Glutamatergic neuron (in vitro differentiated cells): ENCODE data around the gene ZNF526. TPM values are rescaled to one million over a fixed set of nuclear protein-coding genes. Genes with fewer than 3 reads are reported as not detected.

Source experiments
- DNase-seq: peaks from one replicate; pipeline ENCODE4 v3.0.0; 2022
- H3K27ac Mint-ChIP-seq: one replicate; pipeline ENCODE4 v1.8.0; 2020; ENCODE audit warnings: mild to moderate bottlenecking, mixed read lengths, inconsistent platforms; ENCODE audit not compliant: unreplicated experiment
- H3K27me3 Mint-ChIP-seq: one replicate; pipeline ENCODE4 v1.8.0; 2020; ENCODE audit warnings: mild to moderate bottlenecking, moderate library complexity, mixed read lengths, inconsistent platforms; ENCODE audit not compliant: unreplicated experiment
- H3K36me3 Mint-ChIP-seq: one replicate; pipeline ENCODE4 v1.8.0; 2020; ENCODE audit warnings: mild to moderate bottlenecking, mixed read lengths, inconsistent platforms; ENCODE audit not compliant: unreplicated experiment
- H3K4me1 Mint-ChIP-seq: one replicate; pipeline ENCODE4 v1.8.0; 2020; ENCODE audit warnings: mild to moderate bottlenecking, low read depth, mixed read lengths, inconsistent platforms; ENCODE audit not compliant: unreplicated experiment
- H3K4me3 Mint-ChIP-seq: one replicate; pipeline ENCODE4 v1.8.0; 2020; ENCODE audit warnings: mild to moderate bottlenecking, mixed read lengths, inconsistent platforms; ENCODE audit not compliant: unreplicated experiment
- H3K9me3 Mint-ChIP-seq: one replicate; pipeline ENCODE4 v1.8.0; 2020; ENCODE audit warnings: mild to moderate bottlenecking, moderate library complexity, mixed read lengths, inconsistent platforms; ENCODE audit not compliant: unreplicated experiment
- CTCF ChIP-seq: fragments of 200-600 bp; sonication (generic); IDR thresholded peaks from one replicate; pipeline ENCODE4 v1.5.0; 2021; ENCODE audit not compliant: partially characterized antibody, unreplicated experiment
- total RNA-seq: library from RNA; stranded (reverse); fragmentation: NEBNext Ultra II Directional; extraction: Animal tissue kit (Norgen Biotek cat#: 25700); gene quantifications from one replicate; pipeline ENCODE4 v1.2.1, GENCODE V29; 2021; ENCODE audit not compliant: unreplicated experiment

Gene ZNF526
- total RNA-seq, 1 donor from 2014 or later = 12.0 TPM

GRCh38 chr19:42246922-42247639 lies 27.0 kb downstream of the ZNF526 start:
- H3K27ac Mint-ChIP-seq = no peak overlapping the region
- H3K27me3 Mint-ChIP-seq = peaks cover 14% of the 10 kb centered on the region
- H3K4me3 Mint-ChIP-seq = no peak overlapping the region

GRCh38 chr19:42247640-42248199 lies 27.6 kb downstream of the ZNF526 start:
- no peak for TF ChIP-seq CTCF
- Mint-ChIP-seq H3K36me3 (no peaks in the 10 kb centered on the region), H3K4me1 (peaks cover 16% of the 10 kb centered on the region), H3K27me3 (peaks cover 14% of the 10 kb centered on the region), H3K27ac (no peak overlapping the region), H3K9me3 (peaks cover 11% of the 10 kb centered on the region), H3K4me3 (no peak overlapping the region)
- no peak for DNase-seq

More at GRCh38 chr19:42246922-42247639, 27.0 kb downstream of the ZNF526 start:
- peaks cover 14% of the 10 kb centered on the region for H3K4me1 Mint-ChIP-seq
- no peak for TF ChIP-seq CTCF
- no peaks in the 10 kb centered on the region for H3K36me3 Mint-ChIP-seq
- peaks cover 10% of the 10 kb centered on the region for H3K9me3 Mint-ChIP-seq
- no peak for DNase-seq

GRCh38 chr19:42248270-42249148 lies 28.4 kb downstream of the ZNF526 start:
- TF ChIP-seq CTCF = no peak
- no peak overlapping the region for H3K27ac Mint-ChIP-seq
- H3K4me1 Mint-ChIP-seq = peaks cover 16% of the 10 kb centered on the region
- H3K9me3 Mint-ChIP-seq = peaks cover 10% of the 10 kb centered on the region
- no peak overlapping the region for H3K4me3 Mint-ChIP-seq
- H3K27me3 Mint-ChIP-seq = peaks cover 8% of the 10 kb centered on the region
- DNase-seq = no peak
- H3K36me3 Mint-ChIP-seq = no peaks in the 10 kb centered on the region

- peaks cover 8% of the 10 kb centered on the region for H3K27me3 Mint-ChIP-seq
- no peak for TF ChIP-seq CTCF
- no peak for DNase-seq
- H3K36me3 Mint-ChIP-seq = no peaks in the 10 kb centered on the region
- H3K9me3 Mint-ChIP-seq = peaks cover 10% of the 10 kb centered on the region
- peaks cover 15% of the 10 kb centered on the region for H3K4me1 Mint-ChIP-seq
- no peak overlapping the region for H3K4me3 Mint-ChIP-seq
- H3K27ac Mint-ChIP-seq = no peak overlapping the region
These were observed 29.1 kb downstream of the ZNF526 start for GRCh38 chr19:42249149-42249750.
